Measurements from ENCODE around the gene PTPRS.

PTPRS gene

GRCh38 chr19:5339198-5339949 lies 1.2 kb downstream of the PTPRS start:
- TF ChIP-seq, protein P1, sequence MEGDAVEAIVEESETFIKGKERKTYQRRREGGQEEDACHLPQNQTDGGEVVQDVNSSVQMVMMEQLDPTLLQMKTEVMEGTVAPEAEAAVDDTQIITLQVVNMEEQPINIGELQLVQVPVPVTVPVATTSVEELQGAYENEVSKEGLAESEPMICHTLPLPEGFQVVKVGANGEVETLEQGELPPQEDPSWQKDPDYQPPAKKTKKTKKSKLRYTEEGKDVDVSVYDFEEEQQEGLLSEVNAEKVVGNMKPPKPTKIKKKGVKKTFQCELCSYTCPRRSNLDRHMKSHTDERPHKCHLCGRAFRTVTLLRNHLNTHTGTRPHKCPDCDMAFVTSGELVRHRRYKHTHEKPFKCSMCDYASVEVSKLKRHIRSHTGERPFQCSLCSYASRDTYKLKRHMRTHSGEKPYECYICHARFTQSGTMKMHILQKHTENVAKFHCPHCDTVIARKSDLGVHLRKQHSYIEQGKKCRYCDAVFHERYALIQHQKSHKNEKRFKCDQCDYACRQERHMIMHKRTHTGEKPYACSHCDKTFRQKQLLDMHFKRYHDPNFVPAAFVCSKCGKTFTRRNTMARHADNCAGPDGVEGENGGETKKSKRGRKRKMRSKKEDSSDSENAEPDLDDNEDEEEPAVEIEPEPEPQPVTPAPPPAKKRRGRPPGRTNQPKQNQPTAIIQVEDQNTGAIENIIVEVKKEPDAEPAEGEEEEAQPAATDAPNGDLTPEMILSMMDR (IDR thresholded peaks at IDR 0.05; ENCODE audit: control extremely low read depth, extremely low read depth, low read depth, missing control alignments) = no peak
- ChIA-PET POLR2A (no interaction called here), CTCF (interaction anchor here (1.1 to 1.3 kb wide), 2 partner anchors 17 to 18 kb away, joined by 3 to 5 read pairs; no protein-coding TSS in a partner anchor)
- DNase-seq (ENCODE audit: extremely low spot score) = no peak

DNA sequence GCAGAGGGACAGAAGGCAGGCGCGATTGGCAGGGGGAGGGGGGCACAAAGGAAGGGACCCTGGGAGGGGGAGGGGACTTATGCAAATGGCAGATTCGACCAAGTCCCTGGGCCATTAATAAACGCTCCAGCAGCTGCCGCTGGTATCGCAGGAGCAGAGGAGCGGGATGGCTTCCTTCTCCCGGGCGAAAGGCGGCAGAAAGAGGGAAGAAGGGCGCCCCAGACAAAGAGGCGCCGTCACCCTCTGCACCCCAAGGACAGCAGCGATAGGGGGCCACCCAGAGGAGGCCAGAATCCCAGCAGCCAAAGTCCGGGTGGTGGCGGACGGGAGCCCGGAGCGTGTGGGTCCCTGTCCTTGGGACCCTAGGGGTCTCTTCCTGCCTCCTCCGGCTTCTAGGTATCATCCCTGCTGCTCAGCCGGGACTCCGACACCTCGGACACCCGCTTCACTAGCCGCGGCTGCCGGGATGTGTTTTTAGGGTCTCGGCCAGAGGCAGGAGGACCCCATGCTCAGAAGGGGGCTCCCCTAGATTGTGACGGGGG lies 1.9 kb downstream of the PTPRS start:
- ChIA-PET POLR2A (no interaction called here), CTCF (interaction anchor here (1.1 to 1.3 kb wide), 2 partner anchors 12 to 16 kb away, joined by 5 read pairs; no protein-coding TSS in a partner anchor)
- peak; percentile 71 for DNase-seq (ENCODE audit: extremely low spot score)
- TF ChIP-seq, protein P1 (IDR thresholded peaks at IDR 0.05; ENCODE audit: control extremely low read depth, extremely low read depth, low read depth, missing control alignments) = peak; percentile 67

DNA sequence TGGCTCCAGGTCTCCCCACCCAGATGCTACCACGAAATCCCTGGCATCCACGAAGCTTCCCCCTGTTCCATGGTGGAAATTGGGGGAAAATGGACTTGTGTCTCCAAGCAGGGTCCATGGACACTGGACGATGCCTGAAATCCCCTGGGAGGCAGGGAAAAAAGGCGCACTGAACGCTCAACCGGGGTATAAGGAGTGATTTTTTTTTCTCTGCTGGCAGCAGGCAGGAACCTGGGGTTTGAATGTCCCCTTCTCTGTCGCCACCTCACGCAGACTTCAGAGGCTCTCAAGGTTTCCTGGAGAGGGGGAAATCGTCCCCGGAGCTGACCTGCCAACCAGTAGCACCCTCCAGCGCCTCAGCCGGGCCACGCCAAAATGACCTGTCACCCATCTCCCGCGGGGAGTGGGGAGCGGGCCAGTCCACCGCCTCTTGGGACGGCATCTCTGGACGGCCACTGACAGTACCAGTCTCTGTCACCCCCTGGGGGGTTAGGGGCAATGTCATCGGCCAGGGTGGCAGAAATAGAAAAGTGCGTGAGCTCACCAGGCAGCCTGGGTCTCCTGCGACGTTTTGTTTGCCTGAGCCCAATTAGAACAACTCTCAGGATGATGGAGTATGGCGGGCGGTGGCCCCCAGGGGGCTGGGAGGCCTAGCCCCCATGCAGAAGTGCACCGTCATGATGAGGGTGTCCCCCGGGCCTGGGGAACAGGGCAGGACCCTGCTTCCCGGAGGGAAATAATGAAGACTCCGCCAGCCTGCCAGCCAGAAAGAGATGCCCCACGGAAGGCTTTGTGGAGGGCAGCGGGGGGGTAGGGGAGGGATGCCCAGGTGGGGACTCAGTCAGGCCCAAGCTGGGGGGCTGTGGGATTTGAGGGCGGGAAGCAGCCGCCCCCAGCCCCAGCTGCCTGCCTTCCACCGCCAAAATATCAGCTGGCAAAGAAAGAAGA lies 2.6 kb downstream of the PTPRS start:
- DNase-seq (ENCODE audit: extremely low spot score) = no peak
- ChIA-PET POLR2A (no interaction called here), CTCF (interaction anchor here (1.1 to 1.3 kb wide), 2 partner anchors 11 to 16 kb away, joined by 5 read pairs; no protein-coding TSS in a partner anchor)
- TF ChIP-seq, protein P1 (IDR thresholded peaks at IDR 0.05; ENCODE audit: control extremely low read depth, extremely low read depth, low read depth, missing control alignments) = no peak

DNA sequence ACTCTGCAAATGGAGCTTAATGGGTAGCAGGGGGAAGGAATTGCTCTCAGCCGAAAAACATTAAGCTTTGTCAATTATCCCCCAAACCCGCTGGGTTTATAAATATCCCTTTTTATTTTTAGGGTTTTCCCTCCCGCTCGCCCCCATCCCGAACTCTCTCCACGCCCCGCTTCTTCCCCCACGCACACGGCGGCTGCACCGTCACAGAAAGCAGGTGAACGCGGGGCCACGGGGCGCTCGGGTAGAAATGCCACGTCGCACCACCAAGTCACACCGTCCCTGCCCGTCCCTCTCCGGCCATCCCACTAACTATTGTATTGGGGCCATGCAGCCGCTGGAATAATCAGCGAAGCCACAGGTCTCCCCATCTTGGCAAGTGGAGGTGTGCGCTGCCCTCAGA lies 3.5 kb downstream of the PTPRS start:
- CTCF ChIA-PET = no interaction called here
- POLR2A ChIA-PET = no interaction called here
- TF ChIP-seq, protein P1 (IDR thresholded peaks at IDR 0.05; ENCODE audit: control extremely low read depth, extremely low read depth, low read depth, missing control alignments) = no peak
- no peak for DNase-seq (ENCODE audit: extremely low spot score)

DNA sequence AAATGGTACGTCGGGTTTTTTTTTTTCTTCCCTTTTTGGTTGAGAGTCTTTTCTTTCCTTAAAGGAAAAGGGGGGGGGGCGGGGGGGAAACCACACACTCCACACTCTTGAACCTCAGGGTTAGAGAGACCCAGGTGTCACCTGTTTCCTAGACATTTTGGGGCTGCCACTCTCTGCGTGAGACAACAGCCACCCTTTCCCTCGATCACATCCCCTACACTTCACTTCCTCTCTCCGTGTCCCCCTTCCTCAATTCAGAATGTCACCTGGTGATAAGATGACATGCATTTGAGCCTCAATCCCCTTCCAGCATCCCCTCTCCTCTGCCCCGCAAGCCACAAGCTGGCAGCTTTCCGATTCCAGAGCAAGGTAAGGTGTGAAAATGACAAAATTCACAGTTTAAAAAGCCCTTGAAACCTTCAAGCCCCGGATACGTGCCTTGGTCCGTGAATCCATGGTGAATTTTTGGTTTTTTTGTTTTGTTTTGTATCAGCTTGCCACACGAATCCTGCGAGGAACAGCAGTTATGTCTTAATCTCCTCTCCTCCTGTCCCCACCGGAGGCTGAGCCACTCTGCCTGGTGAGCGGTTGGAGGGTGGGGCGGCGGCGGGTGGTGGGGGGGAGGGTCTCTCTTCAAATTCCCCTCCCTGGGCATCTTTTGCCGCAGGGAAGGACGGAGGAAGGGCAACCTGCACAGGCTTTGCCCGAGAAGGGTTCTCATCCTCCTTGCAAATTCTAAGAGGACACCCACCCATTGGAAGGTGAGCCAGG lies 4.2 kb downstream of the PTPRS start:
- no peak for DNase-seq (ENCODE audit: extremely low spot score)
- ChIA-PET CTCF (interaction anchor here (1.4 kb wide), 1 partner anchor 14 kb away, joined by 5 read pairs; no protein-coding TSS in a partner anchor), POLR2A (no interaction called here)
- TF ChIP-seq, protein P1 (IDR thresholded peaks at IDR 0.05; ENCODE audit: control extremely low read depth, extremely low read depth, low read depth, missing control alignments) = no peak
